Gastroesophageal sphincter (tissue), 4 donors: Measurements from ENCODE around the gene DYSF. TPM values are rescaled to one million over a fixed set of nuclear protein-coding genes. Genes with fewer than 3 reads are reported as not detected.

Source experiments
- ATAC-seq: fragments of 150-250 bp; one replicate; pipeline ENCODE4 v1.9.1; 2016; ENCODE audit warnings: mild to moderate bottlenecking, moderate library complexity
- H3K27ac ChIP-seq, 4 donors: fragments of 200-600 bp; sonication (generic) in 3 of 4; 1 replicate in 3 of 4; 2 replicates in 1 of 4; pipeline ENCODE4 v1.5.1; 2016 to 2019
- H3K27me3 ChIP-seq: fragments of 200-600 bp; sonication (generic); one replicate; pipeline ENCODE4 v1.5.1; 2019
- H3K36me3 ChIP-seq, 2 donors: fragments of 200-600 bp; sonication (generic); one replicate each; pipeline ENCODE4 v1.5.1; 2019; ENCODE audit warnings: control low read depth in 1 of 2
- H3K4me1 ChIP-seq, 3 donors: fragments of 200-600 bp; sonication (generic); 1 replicate in 2 of 3; 2 replicates in 1 of 3; pipeline ENCODE4 v1.5.1; 2016 to 2019; ENCODE audit warnings: control low read depth in 2 of 3
- H3K4me3 ChIP-seq, 2 donors: fragments of 200-600 bp; sonication (generic); one replicate each; pipeline ENCODE4 v1.5.1; 2019; ENCODE audit warnings: mild to moderate bottlenecking in 1 of 2, moderate library complexity in 1 of 2
- H3K9me3 ChIP-seq, 3 donors: fragments of 200-600 bp; sonication (generic); one replicate each; pipeline ENCODE4 v1.5.1; 2017 to 2019; ENCODE audit warnings: control low read depth in 2 of 3
- CTCF ChIP-seq, 4 experiments: fragments of 200-600 bp in 2 of 4; fragments of 450-650 bp in 2 of 4; sonication (generic) in 1 of 4; IDR thresholded peaks; one replicate each; pipeline ENCODE4 v1.5.1; 2017 to 2019; ENCODE audit warnings: antibody characterized with exemption in 4 of 4, mild to moderate bottlenecking in 2 of 4, moderate library complexity in 2 of 4
- EP300 ChIP-seq: sonication (generic); formaldehyde crosslinking; IDR thresholded peaks from one replicate; pipeline ENCODE4 v1.6.1; 2017; ENCODE audit warnings: antibody characterized with exemption, mild to moderate bottlenecking
- POLR2A ChIP-seq, 2 donors: fragments of 450-650 bp; IDR thresholded peaks; one replicate each; pipeline ENCODE4 v1.6.1; 2017; ENCODE audit warnings: antibody characterized with exemption in 2 of 2, mild to moderate bottlenecking in 2 of 2, moderate library complexity in 1 of 2
- POLR2AphosphoS5 ChIP-seq: sonication (generic); formaldehyde crosslinking; IDR thresholded peaks from one replicate; pipeline ENCODE4 v1.6.1; 2017; ENCODE audit warnings: antibody characterized with exemption
- WGBS, 2 donors: methylation state at CpG; one replicate each; pipeline ENCODE4 v1.1.5; 2018; ENCODE audit warnings: low coverage in 1 of 2; 5-methylcytosine and 5-hydroxymethylcytosine counted together
- total RNA-seq, 4 donors: library from RNA; depleted of rRNA; stranded (reverse); fragments of >200 nt; gene quantifications; one replicate each; pipeline ENCODE4 v1.1.0, GENCODE V29; 2016

The DYSF gene
- total RNA-seq, 4 donors from 2014 or later, result 11.0 to 50.1 (median 17.4) TPM

GRCh38 chr2:71712158-71712818 lies 258.9 kb downstream of the DYSF start:
- H3K27ac ChIP-seq, result no peak overlapping the region
- no peak for TF ChIP-seq EP300
- TF ChIP-seq POLR2AphosphoS5, result no peak
- no peak for TF ChIP-seq CTCF (IDR thresholded peaks at IDR 0.05)
- H3K36me3 ChIP-seq, result no peaks in the 10 kb centered on the region
- no peaks in the 10 kb centered on the region for H3K27me3 ChIP-seq
- H3K4me3 ChIP-seq, result no peak overlapping the region
- peaks cover 0 to 21% (median 11%) of the 10 kb centered on the region in 3 donors for H3K4me1 ChIP-seq
- no peak for ATAC-seq
- WGBS, 2 donors, result 93% methylated on average over 5 of the region's 8 CpGs; no CpG with 5 or more reads in 1 of the 2 donors
- H3K9me3 ChIP-seq, result no peaks in the 10 kb centered on the region

- no peak overlapping the region for H3K4me3 ChIP-seq
- no peaks in the 10 kb centered on the region for H3K27me3 ChIP-seq
- H3K4me1 ChIP-seq, result peaks cover 0 to 33% (median 16%) of the 10 kb centered on the region in 3 donors
- TF ChIP-seq POLR2A (IDR thresholded peaks at IDR 0.05), result no peak
- no peak for TF ChIP-seq EP300
- no peak for TF ChIP-seq POLR2AphosphoS5
- no peak for TF ChIP-seq CTCF (IDR thresholded peaks at IDR 0.05)
- H3K9me3 ChIP-seq, result no peaks in the 10 kb centered on the region
- no peak overlapping the region for H3K27ac ChIP-seq
- 89 to 100% methylated on average over 1 to 3 of the region's 11 CpGs for WGBS, 2 donors
- no peaks in the 10 kb centered on the region for H3K36me3 ChIP-seq
- ATAC-seq, result no peak
These were observed 260.5 kb downstream of the DYSF start for GRCh38 chr2:71713581-71714580.

- no peak overlapping the region for H3K4me3 ChIP-seq
- no peak overlapping the region for H3K27ac ChIP-seq
- no peaks in the 10 kb centered on the region for H3K9me3 ChIP-seq
- no peak for TF ChIP-seq CTCF (IDR thresholded peaks at IDR 0.05)
- no peak for TF ChIP-seq POLR2A (IDR thresholded peaks at IDR 0.05)
- no peak for TF ChIP-seq EP300
- no peak for TF ChIP-seq POLR2AphosphoS5
- 91 to 100% methylated on average over 4 of the region's 4 CpGs for WGBS, 2 donors
- no peaks in the 10 kb centered on the region for H3K36me3 ChIP-seq
- H3K27me3 ChIP-seq, result no peaks in the 10 kb centered on the region
- H3K4me1 ChIP-seq, result peaks cover 0 to 40% (median 17%) of the 10 kb centered on the region in 3 donors
- ATAC-seq, result no peak
These were observed 261.4 kb downstream of the DYSF start for GRCh38 chr2:71714601-71715240.

- no peaks in the 10 kb centered on the region for H3K36me3 ChIP-seq
- no peak overlapping the region for H3K4me3 ChIP-seq
- no peak overlapping the region for H3K27ac ChIP-seq
- ATAC-seq, result no peak
- WGBS, 2 donors, result 96 to 100% methylated on average over 3 to 5 of the region's 6 CpGs
- H3K4me1 ChIP-seq, result peaks cover 0 to 45% (median 23%) of the 10 kb centered on the region in 3 donors
- H3K27me3 ChIP-seq, result no peaks in the 10 kb centered on the region
- TF ChIP-seq POLR2AphosphoS5 (no peak), EP300 (no peak), POLR2A (IDR thresholded peaks at IDR 0.05) (no peak), CTCF (IDR thresholded peaks at IDR 0.05) (no peak)
- H3K9me3 ChIP-seq, result no peaks in the 10 kb centered on the region
These were observed 261.9 kb downstream of the DYSF start for GRCh38 chr2:71715241-71715750.
